Karpas-422 (cell line): ENCODE data around the gene MTMR12. TPM values are rescaled to one million over a fixed set of nuclear protein-coding genes. Genes with fewer than 3 reads are reported as not detected.
"Not testable (repeated sequence)": the region's sequence is repeated elsewhere in the genome, so short reads cannot be mapped to it uniquely, and the experiment has no call there.

Experiments used
- DNase-seq: peaks from one replicate; pipeline ENCODE4 v3.0.0-alpha.2; 2015
- H2AFZ ChIP-seq: fragments of 200-600 bp; sonication (generic); 2 replicates; pipeline ENCODE4 v1.6.1; 2014; ENCODE audit warnings: antibody characterized with exemption, low read length, mixed read lengths
- H3K27ac ChIP-seq: fragments of 200-600 bp; sonication (generic); 2 replicates; pipeline ENCODE4 v1.5.1; 2014; ENCODE audit warnings: mild to moderate bottlenecking, low read length, moderate library complexity
- H3K27me3 ChIP-seq: fragments of 200-600 bp; sonication (generic); 2 replicates; pipeline ENCODE4 v1.6.1; 2014; ENCODE audit warnings: low read length, mixed read lengths
- H3K36me3 ChIP-seq: fragments of 200-600 bp; sonication (generic); 2 replicates; pipeline ENCODE4 v1.6.1; 2014; ENCODE audit warnings: low read length, mixed read lengths; ENCODE audit not compliant: insufficient read depth
- H3K4me1 ChIP-seq: fragments of 200-600 bp; sonication (generic); 2 replicates; pipeline ENCODE4 v1.6.1; 2014; ENCODE audit warnings: mild to moderate bottlenecking, low read length, mixed read lengths
- H3K4me2 ChIP-seq: fragments of 200-600 bp; sonication (generic); 2 replicates; pipeline ENCODE4 v1.6.1; 2014; ENCODE audit warnings: low read length, low read depth, mild to moderate bottlenecking; ENCODE audit not compliant: poor library complexity, severe bottlenecking
- H3K4me3 ChIP-seq: fragments of 200-600 bp; sonication (generic); 2 replicates; pipeline ENCODE4 v1.5.1; 2014; ENCODE audit warnings: mild to moderate bottlenecking, antibody characterized with exemption, low read length, mixed read lengths
- H3K79me2 ChIP-seq: fragments of 200-600 bp; sonication (generic); 2 replicates; pipeline ENCODE4 v1.6.1; 2014; ENCODE audit warnings: mild to moderate bottlenecking, low read length, mixed read lengths
- H3K9ac ChIP-seq: fragments of 200-600 bp; sonication (generic); 2 replicates; pipeline ENCODE4 v1.6.0; 2014; ENCODE audit warnings: low read length
- H3K9me2 ChIP-seq: fragments of 200-600 bp; sonication (generic), shearing (Covaris generic); replicated peaks from 2 replicates; pipeline ENCODE4 v1.6.0; 2014; ENCODE audit warnings: mild to moderate bottlenecking, low read length, moderate library complexity; ENCODE audit not compliant: insufficient read depth
- H3K9me3 ChIP-seq: fragments of 300-700, 200-600 bp; sonication (generic); 2 replicates; pipeline ENCODE4 v1.6.1; 2014; ENCODE audit warnings: low read length, mixed read lengths
- H4K20me1 ChIP-seq: fragments of 200-600 bp; sonication (generic); 2 replicates; pipeline ENCODE4 v1.6.1; 2014; ENCODE audit warnings: mild to moderate bottlenecking, antibody characterized with exemption, low read length, low read depth; ENCODE audit not compliant: insufficient read depth
- total RNA-seq: library from RNA; depleted of rRNA; stranded (reverse); fragments of >200 nt; shearing (Covaris generic); gene quantifications from 2 replicates; pipeline ENCODE4 v1.2.3, GENCODE V29; 2014; ENCODE audit warnings: low replicate concordance

The MTMR12 gene
- total RNA-seq, 1 experiment from 2014 or later = 126 TPM

- Histone ChIP-seq H3K4me1 (peaks cover 86% of the 10 kb centered on the region), H3K9ac (peak overlapping the region; percentile 21; the same call in 1 of the 2 replicates), H2AFZ (no peak overlapping the region), H4K20me1 (peaks cover 73% of the 10 kb centered on the region), H3K4me2 (peak overlapping the region; percentile 23), H3K4me3 (no peak overlapping the region), H3K27ac (peak overlapping the region; percentile 46), H3K9me2 (no peaks in the 10 kb centered on the region), H3K79me2 (peaks cover 99% of the 10 kb centered on the region), H3K9me3 (no peaks in the 10 kb centered on the region), H3K36me3 (peaks cover 22% of the 10 kb centered on the region; the same call in 1 of the 2 replicates), H3K27me3 (no peaks in the 10 kb centered on the region)
- DNase-seq = no peak
These were observed 9.6 kb downstream of the MTMR12 start for GRCh38 chr5:32302835-32303754.

- H3K4me2 ChIP-seq = peak overlapping the region; percentile 8
- no peak overlapping the region for H3K9ac ChIP-seq
- peaks cover 73% of the 10 kb centered on the region for H4K20me1 ChIP-seq
- peaks cover 99% of the 10 kb centered on the region for H3K79me2 ChIP-seq
- H3K27ac ChIP-seq = peak overlapping the region; percentile 43
- H3K9me3 ChIP-seq = no peaks in the 10 kb centered on the region
- no peaks in the 10 kb centered on the region for H3K9me2 ChIP-seq
- no peak overlapping the region for H2AFZ ChIP-seq
- peaks cover 23% of the 10 kb centered on the region for H3K36me3 ChIP-seq
- H3K4me3 ChIP-seq = no peak overlapping the region
- DNase-seq = no peak
- H3K4me1 ChIP-seq = peaks cover 84% of the 10 kb centered on the region
- H3K27me3 ChIP-seq = no peaks in the 10 kb centered on the region
These were observed 10.8 kb downstream of the MTMR12 start for GRCh38 chr5:32301891-32302290.

GRCh38 chr5:32299059-32299677 is 13.6 kb downstream of the MTMR12 start:
- H3K9me2 ChIP-seq = no peaks in the 10 kb centered on the region
- H4K20me1 ChIP-seq = peaks cover 71% of the 10 kb centered on the region
- no peak overlapping the region for H3K27ac ChIP-seq
- no peaks in the 10 kb centered on the region for H3K27me3 ChIP-seq
- H3K9me3 ChIP-seq = no peaks in the 10 kb centered on the region
- H3K4me3 ChIP-seq = no peak overlapping the region
- H3K4me1 ChIP-seq = peaks cover 64% of the 10 kb centered on the region
- H3K36me3 ChIP-seq = peaks cover 33% of the 10 kb centered on the region
- H3K9ac ChIP-seq = no peak overlapping the region
- no peak overlapping the region for H3K4me2 ChIP-seq
- no peak overlapping the region for H2AFZ ChIP-seq
- peaks cover 97% of the 10 kb centered on the region for H3K79me2 ChIP-seq
- DNase-seq = no peak

- no peak overlapping the region for H3K9ac ChIP-seq
- H3K27ac ChIP-seq = no peak overlapping the region
- H3K36me3 ChIP-seq = peaks cover 44% of the 10 kb centered on the region
- H3K9me2 ChIP-seq = no peaks in the 10 kb centered on the region
- no peaks in the 10 kb centered on the region for H3K9me3 ChIP-seq
- peaks cover 53% of the 10 kb centered on the region for H3K4me1 ChIP-seq
- H3K4me2 ChIP-seq = no peak overlapping the region
- H4K20me1 ChIP-seq = peaks cover 70% of the 10 kb centered on the region
- no peak overlapping the region for H2AFZ ChIP-seq
- no peak for DNase-seq
- H3K79me2 ChIP-seq = peaks cover 97% of the 10 kb centered on the region
- no peaks in the 10 kb centered on the region for H3K27me3 ChIP-seq
- no peak overlapping the region for H3K4me3 ChIP-seq
These were observed 14.7 kb downstream of the MTMR12 start for GRCh38 chr5:32298059-32298415.

- Histone ChIP-seq H3K4me1 (peaks cover 47% of the 10 kb centered on the region), H3K36me3 (peaks cover 44% of the 10 kb centered on the region), H3K4me2 (no peak overlapping the region), H3K4me3 (no peak overlapping the region), H3K9ac (no peak overlapping the region), H3K27me3 (no peaks in the 10 kb centered on the region), H3K9me3 (no peaks in the 10 kb centered on the region), H4K20me1 (peaks cover 64% of the 10 kb centered on the region), H3K79me2 (peaks cover 97% of the 10 kb centered on the region), H2AFZ (no peak overlapping the region), H3K9me2 (no peaks in the 10 kb centered on the region), H3K27ac (peak overlapping the region; percentile 8; the same call in 1 of the 2 replicates)
- DNase-seq = no peak
These were observed 15.3 kb downstream of the MTMR12 start for GRCh38 chr5:32297181-32298058.

- not testable (repeated sequence) for H2AFZ ChIP-seq, DNase-seq, H3K4me2 ChIP-seq, H3K9me2 ChIP-seq, H3K27ac ChIP-seq, H3K4me3 ChIP-seq, H3K9ac ChIP-seq, H3K27me3 ChIP-seq, H3K9me3 ChIP-seq
- Histone ChIP-seq H4K20me1 (peaks cover 58% of the 10 kb centered on the region), H3K36me3 (peaks cover 44% of the 10 kb centered on the region), H3K79me2 (peaks cover 97% of the 10 kb centered on the region), H3K4me1 (peaks cover 43% of the 10 kb centered on the region)
These were observed 16.6 kb downstream of the MTMR12 start for GRCh38 chr5:32295966-32296772.

- Histone ChIP-seq H4K20me1 (peaks cover 40% of the 10 kb centered on the region), H3K79me2 (peaks cover 100% of the 10 kb centered on the region), H3K27ac (no peak overlapping the region), H3K9me3 (no peaks in the 10 kb centered on the region), H3K4me1 (peaks cover 16% of the 10 kb centered on the region), H3K9me2 (no peaks in the 10 kb centered on the region), H2AFZ (no peak overlapping the region), H3K9ac (no peak overlapping the region), H3K27me3 (no peaks in the 10 kb centered on the region), H3K36me3 (peaks cover 32% of the 10 kb centered on the region; the same call in 1 of the 2 replicates), H3K4me2 (no peak overlapping the region), H3K4me3 (no peak overlapping the region)
- DNase-seq = no peak
These were observed 21.1 kb downstream of the MTMR12 start for GRCh38 chr5:32291591-32291990.
